H4 (cell line): Measurements from ENCODE around the gene SLC8A3. TPM values are rescaled to one million over a fixed set of nuclear protein-coding genes. Genes with fewer than 3 reads are reported as not detected.
A peak's percentile ranks its signal among the peaks of the same experiment; 100 is the strongest.

ENCODE experiments used
- DNase-seq: peaks from one replicate; pipeline ENCODE4 v3.0.0-alpha.2; 2015; ENCODE audit warnings: low spot score
- total RNA-seq: library from RNA; depleted of rRNA; stranded (reverse); fragments of >200 nt; shearing (Covaris generic); gene quantifications from 2 replicates; pipeline ENCODE4 v1.2.3, GENCODE V29; 2014

The SLC8A3 gene
- total RNA-seq, 1 experiment from 2014 or later, result not detected

- DNase-seq, result no peak
These were observed 165.8 kb downstream of the SLC8A3 start for GRCh38 chr14:70022771-70023445.

- no peak for DNase-seq
These were observed 167.1 kb downstream of the SLC8A3 start for GRCh38 chr14:70021548-70022220.

- no peak for DNase-seq
These were observed 168.2 kb downstream of the SLC8A3 start for GRCh38 chr14:70020352-70021170.

- DNase-seq, result no peak
These were observed 169.1 kb downstream of the SLC8A3 start for GRCh38 chr14:70019695-70020094.

GRCh38 chr14:70018713-70019211, 170.0 kb downstream of the SLC8A3 start:
- peak; percentile 79 for DNase-seq

GRCh38 chr14:70018230-70018629, 170.5 kb downstream of the SLC8A3 start:
- no peak for DNase-seq

- no peak for DNase-seq
These were observed 174.2 kb downstream of the SLC8A3 start for GRCh38 chr14:70014406-70015095.

GRCh38 chr14:70013271-70013873, 175.4 kb downstream of the SLC8A3 start:
- DNase-seq, result peak; percentile 39

GRCh38 chr14:70011708-70012107, 177.0 kb downstream of the SLC8A3 start:
- no peak for DNase-seq

- no peak for DNase-seq
These were observed 177.7 kb downstream of the SLC8A3 start for GRCh38 chr14:70011098-70011497.

- DNase-seq, result no peak
These were observed 178.8 kb downstream of the SLC8A3 start for GRCh38 chr14:70009961-70010360.

- no peak for DNase-seq
These were observed 180.2 kb downstream of the SLC8A3 start for GRCh38 chr14:70008284-70009262.

GRCh38 chr14:70006699-70007098, 182.1 kb downstream of the SLC8A3 start:
- DNase-seq, result no peak

GRCh38 chr14:70005281-70005805, 183.4 kb downstream of the SLC8A3 start:
- no peak for DNase-seq

GRCh38 chr14:70004791-70005190, 184.0 kb downstream of the SLC8A3 start:
- no peak for DNase-seq

- no peak for DNase-seq
These were observed 186.0 kb downstream of the SLC8A3 start for GRCh38 chr14:70002589-70003346.

- peak; percentile 69 for DNase-seq
These were observed 188.2 kb downstream of the SLC8A3 start for GRCh38 chr14:70000601-70001000.

- DNase-seq, result peak; percentile 97
These were observed 189.5 kb downstream of the SLC8A3 start for GRCh38 chr14:69999261-69999674.

GRCh38 chr14:69997849-69998248, 190.9 kb downstream of the SLC8A3 start:
- DNase-seq, result peak; percentile 81
